Measurements from ENCODE around the gene XXYLT1.

XXYLT1 gene

DNA sequence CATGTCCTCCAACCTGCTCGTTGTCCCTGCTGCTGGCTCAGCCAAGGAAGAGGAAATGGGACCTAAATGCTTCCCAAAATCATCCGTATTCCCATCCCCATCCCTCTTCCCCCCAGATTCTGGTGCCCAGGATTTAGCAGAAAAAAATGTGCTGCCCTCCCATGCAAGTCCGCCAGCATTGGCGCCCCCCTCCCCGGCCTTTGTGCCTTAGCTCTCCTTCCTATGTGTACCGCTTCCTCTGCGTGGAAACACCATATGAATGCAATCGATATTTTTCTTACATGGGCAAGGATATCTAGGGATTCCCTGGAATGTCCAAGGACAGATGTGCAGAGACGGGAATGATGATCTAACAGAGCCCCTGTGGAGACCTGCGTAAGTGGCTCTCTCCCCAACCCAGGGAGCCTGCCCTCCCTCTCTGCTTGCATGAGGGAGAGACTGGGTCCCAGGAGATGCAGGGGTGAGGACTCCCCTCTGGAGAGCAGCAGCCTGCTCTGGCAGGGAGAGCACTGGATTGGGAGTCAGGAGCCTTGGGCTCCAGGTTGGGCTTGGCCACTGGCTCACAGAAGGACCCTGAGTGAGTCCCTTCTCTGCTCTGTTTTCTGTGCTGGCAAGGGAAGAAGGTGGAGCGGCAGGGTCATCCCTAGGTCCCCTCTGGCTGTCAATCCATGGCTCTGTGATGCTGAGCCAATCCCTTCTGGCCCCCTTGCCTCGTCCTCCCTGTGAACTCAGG, 227.2 kb downstream of the XXYLT1 start:
- Histone ChIP-seq H3K27me3 (ENCODE audit: insufficient read depth, low read depth, severe bottlenecking) (no peaks in the 10 kb centered on the region), H3K4me3 (ENCODE audit: low read depth, low read length) (no peak overlapping the region), H3K9me3 (ENCODE audit: severe bottlenecking) (no peaks in the 10 kb centered on the region), H3K36me3 (no peaks in the 10 kb centered on the region), H3K27ac (no peak overlapping the region)
- no peak for DNase-seq
- no peak for TF ChIP-seq CTCF (IDR thresholded peaks at IDR 0.05; ENCODE audit: low read depth, low read length)

GRCh38 chr3:195042743-195043606, 228.0 kb downstream of the XXYLT1 start:
- no peak overlapping the region for H3K4me3 ChIP-seq (ENCODE audit: low read depth, low read length)
- H3K27ac ChIP-seq: no peak overlapping the region
- H3K27me3 ChIP-seq (ENCODE audit: insufficient read depth, low read depth, severe bottlenecking): no peaks in the 10 kb centered on the region
- DNase-seq: no peak
- TF ChIP-seq CTCF (IDR thresholded peaks at IDR 0.05; ENCODE audit: low read depth, low read length): no peak
- no peaks in the 10 kb centered on the region for H3K36me3 ChIP-seq
- no peaks in the 10 kb centered on the region for H3K9me3 ChIP-seq (ENCODE audit: severe bottlenecking)

DNA sequence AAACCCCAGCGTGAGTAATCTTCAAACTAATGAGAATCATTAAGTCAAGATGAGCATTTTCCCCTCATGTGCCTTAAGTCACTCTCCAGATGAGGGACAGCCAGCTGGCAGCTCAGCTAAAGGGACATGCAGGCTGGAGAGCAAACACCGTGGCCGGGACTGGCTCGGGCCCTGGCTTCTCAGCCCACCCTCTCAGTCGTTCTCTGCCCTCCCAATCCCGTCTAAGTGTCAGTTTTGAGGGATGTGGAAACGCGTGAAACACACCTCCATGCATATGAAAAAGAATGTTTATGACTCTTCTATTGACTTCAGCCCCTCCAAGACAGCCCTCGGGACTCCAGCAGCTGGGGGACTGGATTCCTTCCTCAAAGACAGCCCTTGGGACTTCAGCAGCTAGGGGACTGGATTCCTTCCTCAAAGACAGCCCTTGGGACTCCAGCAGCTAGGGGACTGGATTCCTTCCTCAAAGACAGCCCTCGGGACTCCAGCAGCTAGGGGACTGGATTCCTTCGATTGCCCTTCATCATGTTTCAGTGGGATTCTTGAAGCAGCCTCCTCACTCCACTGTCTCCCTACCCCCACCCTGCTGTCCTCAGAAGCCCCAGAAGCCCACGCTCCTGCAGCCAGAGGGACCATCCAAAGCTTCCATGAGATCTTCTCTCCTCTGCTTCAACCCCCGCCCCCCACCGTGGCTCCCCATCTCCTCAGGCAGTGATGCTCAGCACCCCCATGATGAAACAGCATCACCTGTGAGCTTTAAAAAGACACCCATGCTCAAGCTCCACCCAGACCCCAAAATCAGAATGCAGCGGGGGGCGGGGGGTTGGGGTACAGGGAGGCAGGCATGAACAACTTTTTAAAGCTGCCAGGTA, 228.9 kb downstream of the XXYLT1 start:
- no peak for TF ChIP-seq CTCF (IDR thresholded peaks at IDR 0.05; ENCODE audit: low read depth, low read length)
- Histone ChIP-seq H3K36me3 (no peaks in the 10 kb centered on the region), H3K27ac (no peak overlapping the region), H3K4me3 (ENCODE audit: low read depth, low read length) (no peak overlapping the region), H3K9me3 (ENCODE audit: severe bottlenecking) (no peaks in the 10 kb centered on the region), H3K27me3 (ENCODE audit: insufficient read depth, low read depth, severe bottlenecking) (no peaks in the 10 kb centered on the region)
- no peak for DNase-seq

DNA sequence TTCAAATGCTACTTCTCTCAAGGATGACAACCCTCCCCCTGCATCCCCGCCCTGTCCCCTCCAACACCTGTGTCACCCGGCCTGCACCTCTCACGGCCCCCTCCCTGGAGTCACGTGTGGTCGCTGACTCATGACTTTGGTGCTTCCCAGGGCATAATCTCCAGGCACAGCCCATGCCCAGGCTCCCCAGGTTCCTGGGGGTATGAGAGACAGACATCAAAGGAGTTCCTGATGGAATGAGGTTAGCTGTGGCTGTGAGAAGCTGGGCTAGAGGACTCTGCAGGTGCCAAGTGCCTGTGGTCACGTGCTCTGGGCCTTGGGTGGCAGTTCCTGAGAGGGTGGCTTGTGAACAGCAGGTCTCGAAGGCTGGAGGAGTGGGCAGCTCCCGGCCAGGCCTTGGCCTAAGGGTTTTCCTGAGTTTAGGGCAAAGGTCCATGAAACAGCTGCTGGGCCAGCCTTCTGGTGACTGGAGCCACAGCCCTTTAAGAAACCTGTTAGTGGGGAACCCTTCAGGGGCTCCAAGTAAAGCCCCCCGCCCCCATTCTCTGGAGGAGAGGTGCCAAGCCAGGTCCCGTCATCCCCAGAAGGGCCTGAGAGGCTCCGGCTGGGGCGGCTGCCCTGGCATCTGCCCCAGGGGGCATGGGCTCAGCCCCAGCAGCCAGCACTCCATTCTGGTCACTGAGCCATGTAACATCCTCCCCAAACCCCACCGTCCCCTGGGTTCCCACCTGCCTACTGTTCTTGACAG, 230.0 kb downstream of the XXYLT1 start:
- Histone ChIP-seq H3K27ac (no peak overlapping the region), H3K27me3 (ENCODE audit: insufficient read depth, low read depth, severe bottlenecking) (no peaks in the 10 kb centered on the region), H3K9me3 (ENCODE audit: severe bottlenecking) (no peaks in the 10 kb centered on the region), H3K4me3 (ENCODE audit: low read depth, low read length) (no peak overlapping the region), H3K36me3 (no peaks in the 10 kb centered on the region)
- no peak for TF ChIP-seq CTCF (IDR thresholded peaks at IDR 0.05; ENCODE audit: low read depth, low read length)
- no peak for DNase-seq

DNA sequence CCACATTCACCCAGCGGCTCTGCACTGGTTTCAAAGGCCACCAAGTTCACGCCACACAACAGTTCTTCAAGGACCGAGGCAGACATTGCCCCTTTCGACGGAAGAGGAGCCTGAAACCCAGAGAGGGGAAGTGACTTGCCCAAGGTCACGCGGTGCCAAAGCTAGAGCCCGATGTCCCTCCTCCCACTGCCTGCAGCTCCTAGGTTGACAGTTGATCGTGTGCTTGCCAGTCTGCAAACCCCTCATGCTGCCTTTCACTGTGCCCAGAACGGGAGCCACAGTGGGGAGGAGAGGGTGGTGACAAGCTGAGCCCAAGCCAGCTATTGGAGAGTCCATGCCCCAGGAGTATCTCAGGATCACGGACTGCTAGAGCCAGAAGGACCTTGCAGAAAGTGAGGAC, 230.9 kb downstream of the XXYLT1 start:
- Histone ChIP-seq H3K27me3 (ENCODE audit: insufficient read depth, low read depth, severe bottlenecking) (no peaks in the 10 kb centered on the region), H3K9me3 (ENCODE audit: severe bottlenecking) (no peaks in the 10 kb centered on the region), H3K36me3 (no peaks in the 10 kb centered on the region), H3K27ac (no peak overlapping the region), H3K4me3 (ENCODE audit: low read depth, low read length) (no peak overlapping the region)
- no peak for TF ChIP-seq CTCF (IDR thresholded peaks at IDR 0.05; ENCODE audit: low read depth, low read length)
- DNase-seq: no peak
